Chondrocyte (in vitro differentiated cells): ENCODE measurements around the gene DNAH2. TPM values are rescaled to one million over a fixed set of nuclear protein-coding genes. Genes with fewer than 3 reads are reported as not detected.

Experiments
- DNase-seq: peaks from one replicate; pipeline ENCODE4 v3.0.0; 2021; ENCODE audit warnings: mixed read lengths, low spot score
- H3K27ac Mint-ChIP-seq: one replicate; pipeline ENCODE4 v1.8.0; 2021; ENCODE audit warnings: mild to moderate bottlenecking, moderate library complexity, mixed read lengths; ENCODE audit not compliant: unreplicated experiment
- H3K27me3 Mint-ChIP-seq: 2 replicates; pipeline ENCODE4 v1.8.0; 2021; ENCODE audit warnings: low read depth, mixed read lengths
- H3K36me3 Mint-ChIP-seq: 2 replicates; pipeline ENCODE4 v1.8.0; 2021; ENCODE audit warnings: low read depth, mixed read lengths
- H3K4me1 Mint-ChIP-seq: 2 replicates; pipeline ENCODE4 v1.8.0; 2021; ENCODE audit warnings: low read depth, mild to moderate bottlenecking, mixed read lengths
- H3K4me3 Mint-ChIP-seq: one replicate; pipeline ENCODE4 v1.8.0; 2021; ENCODE audit warnings: mild to moderate bottlenecking, moderate library complexity, mixed read lengths; ENCODE audit not compliant: unreplicated experiment
- H3K9me3 Mint-ChIP-seq: 2 replicates; pipeline ENCODE4 v1.8.0; 2021; ENCODE audit warnings: low read depth, mixed read lengths
- total RNA-seq: library from RNA; stranded (reverse); gene quantifications from 3 replicates; pipeline ENCODE4 v1.2.1, GENCODE V29; 2021
- TF ChIP-seq, protein P1 (sequence below): fragments of 200-600 bp; sonication (generic); IDR thresholded peaks from 2 replicates; pipeline ENCODE4 v1.5.0; 2021; ENCODE audit warnings: antibody characterized with exemption, mild to moderate bottlenecking, moderate library complexity

The DNAH2 gene
- total RNA-seq, 1 donor from 2014 or later = not detected

DNA sequence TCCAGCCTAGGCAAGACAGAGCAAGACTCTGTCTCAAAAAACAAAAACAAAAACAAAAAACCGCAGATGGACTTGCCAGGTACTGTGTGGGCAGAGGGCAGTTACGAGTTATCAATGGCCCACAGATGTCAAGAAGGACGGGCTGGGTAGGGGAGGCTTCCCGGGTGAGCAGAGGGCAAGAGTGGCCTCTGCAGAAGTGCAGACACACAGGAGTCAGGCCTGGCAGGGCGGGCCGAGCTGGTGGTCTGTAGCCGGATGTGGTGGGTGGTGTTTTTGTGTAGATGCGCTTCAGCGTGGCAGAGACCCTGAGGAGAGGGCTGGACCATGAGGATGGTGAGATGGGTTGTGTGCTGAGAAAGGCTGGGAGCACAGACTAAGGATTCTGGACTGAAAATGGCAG lies 71.6 kb downstream of the DNAH2 start:
- Mint-ChIP-seq H3K4me3 (no peak overlapping the region), H3K9me3 (no peaks in the 10 kb centered on the region), H3K4me1 (no peaks in the 10 kb centered on the region), H3K27ac (no peak overlapping the region), H3K27me3 (peaks cover 18% of the 10 kb centered on the region), H3K36me3 (peaks cover 2% of the 10 kb centered on the region)
- DNase-seq = no peak
- TF ChIP-seq, protein P1, sequence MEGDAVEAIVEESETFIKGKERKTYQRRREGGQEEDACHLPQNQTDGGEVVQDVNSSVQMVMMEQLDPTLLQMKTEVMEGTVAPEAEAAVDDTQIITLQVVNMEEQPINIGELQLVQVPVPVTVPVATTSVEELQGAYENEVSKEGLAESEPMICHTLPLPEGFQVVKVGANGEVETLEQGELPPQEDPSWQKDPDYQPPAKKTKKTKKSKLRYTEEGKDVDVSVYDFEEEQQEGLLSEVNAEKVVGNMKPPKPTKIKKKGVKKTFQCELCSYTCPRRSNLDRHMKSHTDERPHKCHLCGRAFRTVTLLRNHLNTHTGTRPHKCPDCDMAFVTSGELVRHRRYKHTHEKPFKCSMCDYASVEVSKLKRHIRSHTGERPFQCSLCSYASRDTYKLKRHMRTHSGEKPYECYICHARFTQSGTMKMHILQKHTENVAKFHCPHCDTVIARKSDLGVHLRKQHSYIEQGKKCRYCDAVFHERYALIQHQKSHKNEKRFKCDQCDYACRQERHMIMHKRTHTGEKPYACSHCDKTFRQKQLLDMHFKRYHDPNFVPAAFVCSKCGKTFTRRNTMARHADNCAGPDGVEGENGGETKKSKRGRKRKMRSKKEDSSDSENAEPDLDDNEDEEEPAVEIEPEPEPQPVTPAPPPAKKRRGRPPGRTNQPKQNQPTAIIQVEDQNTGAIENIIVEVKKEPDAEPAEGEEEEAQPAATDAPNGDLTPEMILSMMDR = no peak

DNA sequence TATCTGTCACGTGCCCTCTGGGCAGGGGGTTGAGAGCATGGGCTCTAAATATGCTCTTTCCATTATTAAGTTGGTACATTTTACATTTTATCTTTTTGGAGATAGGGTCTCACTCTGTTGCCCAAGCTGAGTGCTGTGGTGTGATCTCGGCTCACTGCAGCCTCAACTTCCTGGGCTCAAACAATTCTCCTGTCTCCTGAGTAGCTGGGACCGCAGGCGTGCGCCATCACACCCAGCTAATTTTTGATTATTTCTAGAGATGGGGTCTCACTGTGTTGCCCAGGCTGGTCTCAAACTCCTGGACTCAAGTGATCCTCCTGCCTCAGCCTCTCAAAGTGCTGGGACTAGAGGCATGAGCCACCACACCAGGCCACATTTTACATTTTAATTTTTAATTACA lies 72.6 kb downstream of the DNAH2 start:
- no peaks in the 10 kb centered on the region for H3K4me1 Mint-ChIP-seq
- H3K27ac Mint-ChIP-seq = no peak overlapping the region
- H3K36me3 Mint-ChIP-seq = peaks cover 2% of the 10 kb centered on the region
- no peak for DNase-seq
- H3K9me3 Mint-ChIP-seq = no peaks in the 10 kb centered on the region
- H3K27me3 Mint-ChIP-seq = peaks cover 14% of the 10 kb centered on the region
- TF ChIP-seq, protein P1 = no peak
- H3K4me3 Mint-ChIP-seq = no peak overlapping the region

DNA sequence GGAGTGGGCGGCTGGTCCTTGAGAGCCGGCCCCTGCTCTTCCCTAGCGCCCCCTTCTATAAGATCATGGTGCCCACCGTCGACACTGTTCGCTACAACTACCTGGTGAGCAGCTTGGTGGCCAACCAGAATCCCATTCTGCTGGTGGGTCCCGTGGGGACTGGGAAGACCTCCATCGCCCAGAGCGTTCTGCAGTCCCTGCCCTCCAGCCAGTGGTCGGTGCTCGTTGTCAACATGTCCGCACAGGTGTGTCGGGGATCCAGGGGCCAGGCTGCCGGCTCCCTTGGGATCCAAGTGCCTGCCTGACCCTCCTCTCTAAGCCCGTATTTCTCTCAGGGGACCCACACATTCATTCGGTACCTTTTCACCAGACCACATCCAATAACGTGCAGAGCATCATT lies 75.1 kb downstream of the DNAH2 start:
- H3K27ac Mint-ChIP-seq = no peak overlapping the region
- no peaks in the 10 kb centered on the region for H3K4me1 Mint-ChIP-seq
- H3K4me3 Mint-ChIP-seq = no peak overlapping the region
- no peaks in the 10 kb centered on the region for H3K9me3 Mint-ChIP-seq
- H3K36me3 Mint-ChIP-seq = peaks cover 2% of the 10 kb centered on the region
- TF ChIP-seq, protein P1 = no peak
- H3K27me3 Mint-ChIP-seq = peaks cover 15% of the 10 kb centered on the region
- DNase-seq = peak; percentile 93

DNA sequence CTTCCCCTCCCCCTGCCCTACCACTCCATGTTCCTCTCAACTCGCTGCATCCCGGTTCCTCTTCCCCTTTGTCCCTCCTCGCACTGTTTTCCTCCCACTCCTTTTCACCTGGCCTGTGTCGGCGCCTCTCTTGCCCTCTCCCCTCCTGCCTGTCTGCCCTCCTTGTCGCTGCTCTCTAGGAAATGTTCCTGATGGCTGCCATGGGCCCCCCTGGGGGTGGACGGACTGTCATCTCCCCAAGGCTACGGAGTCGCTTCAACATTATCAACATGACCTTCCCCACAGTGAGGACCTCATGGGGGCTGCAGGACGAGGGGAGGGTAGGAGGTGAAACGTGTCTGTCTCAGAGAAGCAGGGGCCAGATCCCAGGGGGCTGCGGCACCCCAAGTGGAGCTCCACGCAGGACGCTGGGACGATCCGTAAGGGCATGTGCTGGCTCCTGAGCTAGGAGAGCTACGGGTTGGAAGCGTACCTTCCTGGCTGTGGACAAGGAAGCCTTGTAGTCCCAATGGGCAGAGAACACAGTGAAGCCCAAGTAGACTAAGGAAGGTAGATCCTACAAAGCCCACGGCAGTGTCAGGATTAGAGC lies 76.6 kb downstream of the DNAH2 start:
- Mint-ChIP-seq H3K4me3 (no peak overlapping the region), H3K27me3 (peaks cover 13% of the 10 kb centered on the region), H3K27ac (no peak overlapping the region), H3K36me3 (peaks cover 2% of the 10 kb centered on the region), H3K4me1 (no peaks in the 10 kb centered on the region), H3K9me3 (no peaks in the 10 kb centered on the region)
- peak; percentile 75 for DNase-seq
- TF ChIP-seq, protein P1 = no peak

DNA sequence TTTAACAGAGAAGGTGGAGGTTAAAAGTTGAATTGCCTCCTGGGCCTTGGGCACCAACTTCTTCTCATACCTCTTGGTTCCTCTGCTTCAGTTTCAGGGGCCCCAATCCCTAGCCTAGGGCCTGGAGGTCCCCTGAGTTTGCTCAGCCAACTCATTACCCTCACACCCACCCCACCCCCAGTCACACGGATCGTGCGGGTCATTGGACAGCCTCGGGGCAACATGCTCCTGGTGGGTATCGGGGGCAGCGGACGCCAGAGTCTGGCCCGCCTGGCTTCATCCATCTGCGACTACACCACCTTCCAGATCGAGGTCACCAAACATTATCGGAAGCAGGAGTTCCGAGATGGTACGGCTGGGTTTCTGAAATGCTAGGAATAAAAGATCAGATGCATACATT lies 80.4 kb downstream of the DNAH2 start:
- TF ChIP-seq, protein P1 = no peak
- no peak overlapping the region for H3K27ac Mint-ChIP-seq
- H3K4me3 Mint-ChIP-seq = no peak overlapping the region
- H3K9me3 Mint-ChIP-seq = no peaks in the 10 kb centered on the region
- no peak for DNase-seq
- H3K27me3 Mint-ChIP-seq = peaks cover 16% of the 10 kb centered on the region
- H3K36me3 Mint-ChIP-seq = no peaks in the 10 kb centered on the region
- H3K4me1 Mint-ChIP-seq = no peaks in the 10 kb centered on the region
